Liver (tissue), 9 donors: Measurements from ENCODE around the gene FARS2. TPM values are rescaled to one million over a fixed set of nuclear protein-coding genes. Genes with fewer than 3 reads are reported as not detected.
"Not testable (repeated sequence)": the region's sequence is repeated elsewhere in the genome, so short reads cannot be mapped to it uniquely, and the experiment has no call there.

Experiments used
- DNase-seq: peaks from one replicate; pipeline ENCODE4 v3.0.0-alpha.2; 2017; ENCODE audit warnings: low spot score
- H3K27ac ChIP-seq, 2 donors: one replicate each; pipeline ENCODE4 v1.7.0; 2013; ENCODE audit warnings: inconsistent platforms in 2 of 2, low read length in 2 of 2, control low read depth in 1 of 2, low read depth in 1 of 2, mild to moderate bottlenecking in 1 of 2
- H3K27me3 ChIP-seq, 4 donors: one replicate each; pipeline versions ENCODE4 v1.6.1 to v1.7.0; 2013; ENCODE audit warnings: low read length in 3 of 4, inconsistent platforms in 1 of 4, mild to moderate bottlenecking in 1 of 4, moderate library complexity in 1 of 4; ENCODE audit not compliant: control insufficient read depth in 4 of 4, insufficient read depth in 4 of 4
- H3K36me3 ChIP-seq, 4 donors: one replicate each; pipeline versions ENCODE4 v1.6.1 to v1.7.0; 2013; ENCODE audit warnings: low read length in 3 of 4, mild to moderate bottlenecking in 3 of 4, low read depth in 1 of 4, moderate library complexity in 1 of 4; ENCODE audit not compliant: control insufficient read depth in 4 of 4, insufficient read depth in 3 of 4
- H3K4me1 ChIP-seq, 4 donors: one replicate each; pipeline versions ENCODE4 v1.6.1 to v1.7.0; 2013; ENCODE audit warnings: low read length in 3 of 4, mild to moderate bottlenecking in 3 of 4, moderate library complexity in 1 of 4; ENCODE audit not compliant: control insufficient read depth in 4 of 4, insufficient read depth in 4 of 4
- H3K4me3 ChIP-seq, 3 donors: one replicate each; pipeline versions ENCODE4 v1.6.1 to v1.7.0; 2013; ENCODE audit warnings: low read length in 3 of 3, control low read depth in 1 of 3, low read depth in 1 of 3, mild to moderate bottlenecking in 1 of 3
- H3K9ac ChIP-seq, 2 donors: one replicate each; pipeline ENCODE4 v1.7.0; 2013; ENCODE audit warnings: low read length in 2 of 2, mild to moderate bottlenecking in 2 of 2, moderate library complexity in 2 of 2, control low read depth in 1 of 2, low read depth in 1 of 2
- H3K9me3 ChIP-seq, 4 donors: one replicate each; pipeline versions ENCODE4 v1.6.1 to v1.7.0; 2013; ENCODE audit warnings: low read length in 3 of 4; ENCODE audit not compliant: control insufficient read depth in 4 of 4
- ATF3 ChIP-seq: IDR thresholded peaks from 2 replicates; pipeline ENCODE4 v1.6.1; 2016; ENCODE audit warnings: antibody characterized with exemption
- FOXA1 ChIP-seq: IDR thresholded peaks from 2 replicates; pipeline ENCODE4 v1.6.1; 2016; ENCODE audit warnings: antibody characterized with exemption
- FOXA2 ChIP-seq: IDR thresholded peaks from 2 replicates; pipeline ENCODE4 v1.6.1; 2016; ENCODE audit warnings: antibody characterized with exemption
- GABPA ChIP-seq, 2 donors: IDR thresholded peaks in 1 of 2; conservative IDR thresholded peaks in 1 of 2; 2 replicates each; pipeline ENCODE4 v1.6.1; 2016; ENCODE audit warnings: antibody characterized with exemption in 2 of 2, mild to moderate bottlenecking in 1 of 2, moderate library complexity in 1 of 2
- HNF4A ChIP-seq, 2 donors: conservative IDR thresholded peaks; 2 replicates each; pipeline ENCODE4 v1.6.1; 2016; ENCODE audit warnings: antibody characterized with exemption in 2 of 2, mild to moderate bottlenecking in 2 of 2
- HNF4G ChIP-seq: IDR thresholded peaks from 2 replicates; pipeline ENCODE4 v1.6.1; 2016; ENCODE audit warnings: antibody characterized with exemption
- JUND ChIP-seq, 2 donors: IDR thresholded peaks; 2 replicates each; pipeline ENCODE4 v1.6.1; 2016; ENCODE audit warnings: antibody characterized with exemption in 2 of 2
- NR2F2 ChIP-seq: IDR thresholded peaks from 2 replicates; pipeline ENCODE4 v1.6.1; 2016; ENCODE audit warnings: antibody characterized with exemption
- RAD21 ChIP-seq, 2 donors: IDR thresholded peaks; 2 replicates each; pipeline ENCODE4 v1.6.1; 2016; ENCODE audit warnings: antibody characterized with exemption in 2 of 2, mild to moderate bottlenecking in 2 of 2
- RXRA ChIP-seq, 2 donors: IDR thresholded peaks; 2 replicates each; pipeline ENCODE4 v1.6.1; 2017 to 2018; ENCODE audit warnings: antibody characterized with exemption in 2 of 2, mild to moderate bottlenecking in 1 of 2
- SP1 ChIP-seq: IDR thresholded peaks from 2 replicates; pipeline ENCODE4 v1.6.1; 2018; ENCODE audit warnings: antibody characterized with exemption, mild to moderate bottlenecking
- YY1 ChIP-seq: IDR thresholded peaks from 2 replicates; pipeline ENCODE4 v1.6.1; 2016; ENCODE audit warnings: antibody characterized with exemption, mild to moderate bottlenecking
- WGBS: extraction: QIAGEN DNeasy Blood & Tissue Kit; methylation state at CpG from one replicate; pipeline ENCODE4 v1.1.7; 2013; 5-methylcytosine and 5-hydroxymethylcytosine counted together
- polyA plus RNA-seq, 2 donors: library from polyadenylated mRNA; stranded (reverse) in 1 of 2; unstranded in 1 of 2; fragments of 200-250 nt in 1 of 2; fragments of >200 nt in 1 of 2; fragmentation: Nextera tagmentation in 1 of 2; extraction: Ambion mirVana in 1 of 2; gene quantifications; one replicate each; pipeline versions ENCODE4 v1.2.1 to v1.2.3, GENCODE V29; 2013 to 2015
- total RNA-seq, 2 donors: library from RNA; depleted of rRNA; stranded (reverse); fragments of >200 nt; gene quantifications; one replicate each; pipeline ENCODE4 v1.2.3, GENCODE V29; 2014
- TF ChIP-seq, protein P1 (sequence below): IDR thresholded peaks from 2 replicates; pipeline ENCODE4 v1.6.1; 2016; ENCODE audit warnings: antibody characterized with exemption
- TF ChIP-seq, protein P2 (sequence below): IDR thresholded peaks from 2 replicates; pipeline ENCODE4 v1.6.1; 2016; ENCODE audit warnings: antibody characterized with exemption, mild to moderate bottlenecking
- TF ChIP-seq, protein P3 (sequence below): IDR thresholded peaks from 2 replicates; pipeline ENCODE4 v1.6.1; 2016; ENCODE audit warnings: antibody characterized with exemption
- donor health status: healthy.
- donor health status: healthy.
- donor health status: healthy.
- donor health status: healthy.
- donor health status: healthy.

The FARS2 gene
- total and polyA plus RNA-seq, 4 donors = 7.8 to 25.9 (median 11.2) TPM

GRCh38 chr6:5681480-5681879 lies 420.2 kb downstream of the FARS2 start (continued):
- TF ChIP-seq SP1 (no peak), JUND (IDR thresholded peaks at IDR 0.05) (no peak)

GRCh38 chr6:5682530-5682929 lies 421.2 kb downstream of the FARS2 start:
- WGBS = 96% methylated on average over 4 of the region's 4 CpGs
- H3K4me1 ChIP-seq = peaks cover 0 to 2% (median 0%) of the 10 kb centered on the region in 4 donors
- no peak overlapping the region for H3K4me3 ChIP-seq
- peaks cover 0 to 1% (median 0%) of the 10 kb centered on the region in 4 donors for H3K9me3 ChIP-seq
- DNase-seq = no peak
- H3K27me3 ChIP-seq = no peaks in the 10 kb centered on the region
- TF ChIP-seq HNF4A (conservative IDR thresholded peaks at IDR 0.05) (no peak), YY1 (no peak), GABPA (IDR thresholded peaks at IDR 0.05 in 1 of 2, conservative IDR thresholded peaks at IDR 0.05 in 1 of 2) (no peak), NR2F2 (no peak), HNF4G (no peak), FOXA2 (no peak), JUND (IDR thresholded peaks at IDR 0.05) (no peak), RAD21 (IDR thresholded peaks at IDR 0.05) (no peak), ATF3 (no peak), SP1 (no peak), FOXA1 (no peak), RXRA (IDR thresholded peaks at IDR 0.05) (no peak)
- TF ChIP-seq, protein P1, sequence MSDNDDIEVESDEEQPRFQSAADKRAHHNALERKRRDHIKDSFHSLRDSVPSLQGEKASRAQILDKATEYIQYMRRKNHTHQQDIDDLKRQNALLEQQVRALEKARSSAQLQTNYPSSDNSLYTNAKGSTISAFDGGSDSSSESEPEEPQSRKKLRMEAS = no peak
- TF ChIP-seq, protein P2, sequence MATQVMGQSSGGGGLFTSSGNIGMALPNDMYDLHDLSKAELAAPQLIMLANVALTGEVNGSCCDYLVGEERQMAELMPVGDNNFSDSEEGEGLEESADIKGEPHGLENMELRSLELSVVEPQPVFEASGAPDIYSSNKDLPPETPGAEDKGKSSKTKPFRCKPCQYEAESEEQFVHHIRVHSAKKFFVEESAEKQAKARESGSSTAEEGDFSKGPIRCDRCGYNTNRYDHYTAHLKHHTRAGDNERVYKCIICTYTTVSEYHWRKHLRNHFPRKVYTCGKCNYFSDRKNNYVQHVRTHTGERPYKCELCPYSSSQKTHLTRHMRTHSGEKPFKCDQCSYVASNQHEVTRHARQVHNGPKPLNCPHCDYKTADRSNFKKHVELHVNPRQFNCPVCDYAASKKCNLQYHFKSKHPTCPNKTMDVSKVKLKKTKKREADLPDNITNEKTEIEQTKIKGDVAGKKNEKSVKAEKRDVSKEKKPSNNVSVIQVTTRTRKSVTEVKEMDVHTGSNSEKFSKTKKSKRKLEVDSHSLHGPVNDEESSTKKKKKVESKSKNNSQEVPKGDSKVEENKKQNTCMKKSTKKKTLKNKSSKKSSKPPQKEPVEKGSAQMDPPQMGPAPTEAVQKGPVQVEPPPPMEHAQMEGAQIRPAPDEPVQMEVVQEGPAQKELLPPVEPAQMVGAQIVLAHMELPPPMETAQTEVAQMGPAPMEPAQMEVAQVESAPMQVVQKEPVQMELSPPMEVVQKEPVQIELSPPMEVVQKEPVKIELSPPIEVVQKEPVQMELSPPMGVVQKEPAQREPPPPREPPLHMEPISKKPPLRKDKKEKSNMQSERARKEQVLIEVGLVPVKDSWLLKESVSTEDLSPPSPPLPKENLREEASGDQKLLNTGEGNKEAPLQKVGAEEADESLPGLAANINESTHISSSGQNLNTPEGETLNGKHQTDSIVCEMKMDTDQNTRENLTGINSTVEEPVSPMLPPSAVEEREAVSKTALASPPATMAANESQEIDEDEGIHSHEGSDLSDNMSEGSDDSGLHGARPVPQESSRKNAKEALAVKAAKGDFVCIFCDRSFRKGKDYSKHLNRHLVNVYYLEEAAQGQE = no peak
- TF ChIP-seq, protein P3, sequence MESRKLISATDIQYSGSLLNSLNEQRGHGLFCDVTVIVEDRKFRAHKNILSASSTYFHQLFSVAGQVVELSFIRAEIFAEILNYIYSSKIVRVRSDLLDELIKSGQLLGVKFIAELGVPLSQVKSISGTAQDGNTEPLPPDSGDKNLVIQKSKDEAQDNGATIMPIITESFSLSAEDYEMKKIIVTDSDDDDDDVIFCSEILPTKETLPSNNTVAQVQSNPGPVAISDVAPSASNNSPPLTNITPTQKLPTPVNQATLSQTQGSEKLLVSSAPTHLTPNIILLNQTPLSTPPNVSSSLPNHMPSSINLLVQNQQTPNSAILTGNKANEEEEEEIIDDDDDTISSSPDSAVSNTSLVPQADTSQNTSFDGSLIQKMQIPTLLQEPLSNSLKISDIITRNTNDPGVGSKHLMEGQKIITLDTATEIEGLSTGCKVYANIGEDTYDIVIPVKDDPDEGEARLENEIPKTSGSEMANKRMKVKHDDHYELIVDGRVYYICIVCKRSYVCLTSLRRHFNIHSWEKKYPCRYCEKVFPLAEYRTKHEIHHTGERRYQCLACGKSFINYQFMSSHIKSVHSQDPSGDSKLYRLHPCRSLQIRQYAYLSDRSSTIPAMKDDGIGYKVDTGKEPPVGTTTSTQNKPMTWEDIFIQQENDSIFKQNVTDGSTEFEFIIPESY = no peak
- H3K27ac ChIP-seq = no peak overlapping the region
- H3K9ac ChIP-seq = no peak overlapping the region
- H3K36me3 ChIP-seq = no peaks in the 10 kb centered on the region

DNA sequence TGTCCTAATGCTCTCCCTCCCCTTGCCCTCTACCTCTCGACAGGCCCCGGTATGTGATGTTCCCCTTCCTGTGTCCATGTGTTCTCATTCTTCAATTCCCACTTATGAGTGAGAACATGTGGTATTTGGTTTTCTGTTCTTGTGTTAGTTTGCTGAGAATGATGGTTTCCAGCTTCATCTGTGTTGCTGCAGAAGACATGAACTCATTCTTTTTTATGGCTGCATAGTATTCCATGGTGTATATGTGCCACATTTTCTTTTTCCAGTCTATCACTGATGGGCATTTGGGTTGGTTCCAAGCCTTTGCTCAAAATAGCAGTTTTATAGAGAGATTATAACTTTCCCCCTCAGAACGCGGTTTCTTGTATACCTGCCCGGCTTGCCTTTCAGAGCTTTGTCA lies 422.4 kb downstream of the FARS2 start:
- not testable (repeated sequence) for H3K9ac ChIP-seq, H3K9me3 ChIP-seq, DNase-seq, H3K4me1 ChIP-seq, H3K4me3 ChIP-seq, H3K27ac ChIP-seq, H3K27me3 ChIP-seq, H3K36me3 ChIP-seq
- 77% methylated on average over 5 of the region's 5 CpGs for WGBS
